HG02642 (cell line): ENCODE data around the gene STK38L.
"Not testable (repeated sequence)": the region's sequence is repeated elsewhere in the genome, so short reads cannot be mapped to it uniquely, and the experiment has no call there.

Experiments
- ATAC-seq: cut with Tn5 transposase; IDR thresholded peaks from one replicate; pipeline ENCODE4 v1.9.1; 2021; ENCODE audit warnings: mild to moderate bottlenecking; ENCODE audit not compliant: unreplicated experiment, poor library complexity

The STK38L gene

DNA sequence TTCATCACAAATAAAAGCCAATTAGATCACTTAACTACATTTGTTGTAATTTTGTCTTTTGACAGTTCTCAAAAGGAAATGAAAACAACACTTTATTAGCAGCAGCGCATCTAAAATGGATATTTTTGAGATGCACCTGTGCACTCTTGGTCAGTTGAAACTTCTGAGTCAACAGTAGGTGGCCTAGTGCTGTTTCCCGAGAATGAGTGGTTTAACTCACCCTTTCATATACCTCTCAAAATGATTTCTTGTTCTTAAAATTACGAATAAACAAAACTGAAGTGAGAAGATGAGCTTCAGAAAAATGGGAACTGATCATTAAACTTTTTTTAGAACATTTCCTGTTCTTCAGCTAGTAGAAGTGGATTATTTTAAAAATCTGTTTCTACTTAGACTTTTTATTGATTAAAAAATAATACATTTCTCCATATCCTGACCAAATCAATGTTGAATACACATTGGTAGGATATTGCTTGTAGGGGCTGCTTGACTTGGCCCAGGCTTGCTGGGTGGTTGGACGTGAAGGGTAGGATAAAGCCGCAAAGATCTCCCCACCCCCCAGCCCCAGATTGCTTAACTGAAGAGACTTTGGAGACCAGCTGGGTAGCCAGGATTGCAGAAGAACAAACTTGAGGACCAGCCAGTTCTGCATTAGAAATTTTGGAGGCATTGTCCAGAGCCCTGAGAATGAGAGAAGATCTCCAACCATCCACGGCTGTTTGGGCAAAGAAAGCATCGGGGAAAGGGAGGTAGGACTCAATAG is 22.3 kb upstream of the STK38L start:
- peak; percentile 79 for ATAC-seq

DNA sequence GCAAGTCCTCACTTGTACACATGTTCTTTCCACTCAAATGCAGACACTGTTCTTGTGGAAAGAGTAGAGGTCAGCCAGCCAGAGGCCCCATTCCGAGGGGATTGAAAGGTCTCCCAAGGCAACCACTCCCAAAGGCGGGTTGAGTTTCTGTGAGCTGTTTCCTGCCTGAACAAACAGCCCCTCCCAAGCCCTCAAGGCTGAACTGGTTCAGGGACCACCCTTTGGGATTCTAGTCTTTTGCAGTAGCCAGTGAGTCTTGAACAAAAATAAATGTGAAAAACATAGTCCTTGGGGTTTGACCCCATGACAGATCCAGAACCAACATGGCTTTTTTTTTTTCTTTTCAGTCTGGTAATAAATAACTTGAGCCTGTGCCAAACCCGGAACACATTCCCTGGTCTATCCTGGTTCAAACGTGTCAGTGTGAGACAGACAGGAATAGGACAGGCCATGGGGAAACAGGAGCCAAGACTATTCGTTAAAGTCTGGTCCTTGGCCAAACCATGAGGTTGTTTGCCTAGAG is 17.6 kb upstream of the STK38L start:
- ATAC-seq, result no peak

DNA sequence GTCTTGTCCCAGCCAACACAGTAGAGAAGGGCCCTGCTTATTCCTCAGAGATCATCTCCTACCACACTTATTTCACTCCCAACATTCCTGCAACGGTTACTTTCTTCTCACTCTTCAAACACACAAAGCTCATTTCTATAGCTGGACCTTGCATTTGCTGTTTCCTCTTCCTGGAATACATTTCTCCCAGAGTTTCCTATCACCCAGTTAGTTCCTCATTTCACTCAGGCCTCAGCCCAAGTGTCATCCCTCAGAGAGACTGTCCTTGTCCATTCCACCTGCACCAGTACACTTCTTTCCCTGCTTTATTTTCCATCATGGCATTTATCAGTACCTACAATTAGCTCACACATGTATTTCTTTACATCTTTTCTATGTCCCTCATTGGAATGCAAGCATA is 14.7 kb upstream of the STK38L start:
- ATAC-seq, result no peak

DNA sequence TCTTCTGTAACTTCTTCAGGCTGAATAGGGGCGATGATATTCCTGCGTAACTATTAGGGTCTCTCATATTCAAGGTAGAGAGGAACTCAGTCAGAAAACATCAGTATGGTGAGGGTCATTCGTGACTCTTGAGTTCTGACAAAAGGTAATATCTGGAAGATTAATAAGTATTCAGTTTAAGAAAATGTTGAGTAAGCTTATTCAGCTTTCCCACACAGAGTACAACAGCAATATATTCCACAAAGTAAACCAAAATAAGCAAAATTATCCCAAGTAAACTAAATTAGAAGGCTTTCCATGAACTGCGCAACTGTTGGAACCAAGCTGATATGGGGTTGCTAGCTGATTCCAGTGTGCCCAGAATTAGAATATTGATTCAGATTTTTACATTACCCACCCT is 12.7 kb upstream of the STK38L start:
- not testable (repeated sequence) for ATAC-seq

DNA sequence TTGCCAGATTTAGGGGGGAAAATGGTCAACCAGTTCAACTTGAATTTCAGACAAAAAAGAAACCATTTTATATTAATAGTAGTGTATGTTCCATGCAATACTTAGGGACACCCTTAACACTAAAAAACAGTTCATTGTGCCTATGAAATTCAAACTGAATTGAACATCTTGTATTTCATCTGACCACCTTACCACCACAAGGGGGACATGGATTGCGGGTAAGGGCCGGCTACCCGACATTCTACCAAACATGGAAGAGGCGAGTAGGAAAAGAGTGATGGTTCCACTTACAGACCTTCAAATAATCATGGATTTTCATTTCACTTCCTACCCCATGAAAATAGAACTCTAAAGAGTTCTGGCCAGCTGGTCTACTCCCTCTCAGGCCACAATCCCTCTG is 10.3 kb upstream of the STK38L start:
- ATAC-seq, result no peak

DNA sequence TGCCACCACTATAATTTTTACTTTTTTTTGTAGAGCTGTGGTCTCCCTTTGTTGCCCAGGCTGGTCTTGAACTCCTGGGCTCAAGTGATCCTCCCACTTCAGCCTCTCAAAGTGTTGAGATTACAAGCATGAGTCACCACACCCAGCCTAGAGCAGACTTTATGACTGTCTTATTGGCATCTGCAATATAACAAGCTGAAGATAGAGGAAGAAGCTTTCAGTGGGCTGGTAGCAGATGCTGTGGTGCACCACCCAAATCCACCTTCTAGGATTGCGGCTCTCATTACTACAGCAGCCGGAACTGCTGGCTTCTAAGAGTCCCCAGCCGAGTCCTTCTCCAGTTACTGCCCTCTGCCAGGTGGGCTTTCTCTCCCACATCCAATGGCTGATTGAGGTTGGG is 7.6 kb upstream of the STK38L start:
- no peak for ATAC-seq

DNA sequence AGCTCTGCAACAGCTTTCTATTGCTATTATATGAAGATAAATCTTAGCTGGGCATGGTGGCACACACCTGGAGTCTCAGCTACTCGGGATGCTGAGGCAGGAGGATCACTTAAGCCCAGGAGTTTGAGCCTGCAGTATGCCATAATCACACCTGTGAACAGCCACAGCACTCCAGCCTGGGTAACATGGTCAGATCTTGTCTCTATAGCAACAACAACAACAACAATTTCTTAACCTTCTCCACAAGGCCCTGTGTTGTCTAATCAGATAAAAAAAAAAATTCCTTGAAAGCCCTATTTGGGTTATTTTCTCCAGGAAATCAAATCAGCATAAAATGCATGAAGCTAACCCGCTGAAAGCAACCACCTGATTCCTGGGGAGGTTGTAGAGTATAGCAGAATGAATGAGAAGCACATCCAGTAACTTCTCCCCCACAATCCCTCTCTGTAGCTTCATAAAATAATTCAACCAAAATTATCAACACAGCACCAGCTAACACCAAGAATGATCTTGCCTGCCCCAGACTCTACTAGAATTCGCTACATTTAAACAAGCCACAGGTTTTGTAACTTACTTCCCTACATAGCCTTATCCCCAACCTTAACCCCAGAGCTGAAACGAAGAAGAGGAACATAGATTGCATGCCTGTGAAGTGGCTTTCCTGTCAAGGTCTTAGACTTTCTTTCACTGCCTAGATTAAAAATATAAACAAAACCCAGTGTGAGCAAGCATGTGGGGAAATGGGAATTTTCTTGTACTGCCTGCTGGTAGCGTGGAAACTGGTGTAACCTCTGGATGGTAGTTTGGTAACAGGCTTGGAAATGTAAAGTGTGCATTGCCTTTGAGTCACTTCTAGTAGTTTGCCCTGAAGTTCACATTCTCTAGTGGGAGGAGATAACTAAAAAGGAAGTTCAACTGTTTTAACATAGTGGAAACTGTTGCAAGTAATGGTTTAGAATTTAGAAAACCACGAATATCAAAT is 6.0 kb upstream of the STK38L start:
- peak; percentile 65 for ATAC-seq

DNA sequence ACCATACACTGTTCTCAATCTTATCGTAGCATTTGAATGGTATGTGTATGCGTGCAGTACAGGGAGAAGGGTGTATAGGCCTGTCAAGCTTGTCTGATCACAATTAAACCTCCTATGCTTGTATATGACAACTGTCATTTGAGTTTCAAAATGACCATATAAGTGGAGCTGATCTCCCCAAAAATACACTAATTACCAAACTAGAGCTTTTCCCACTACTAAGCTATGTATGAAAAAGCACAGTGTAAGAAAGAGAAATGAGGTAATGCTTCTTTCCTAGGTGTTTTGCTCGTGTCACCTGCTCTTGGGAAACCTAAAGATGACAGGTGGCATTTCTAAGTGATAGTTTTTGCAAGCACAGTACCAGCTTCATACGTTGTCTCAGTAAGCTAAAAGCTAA is 1.1 kb upstream of the STK38L start:
- no peak for ATAC-seq

DNA sequence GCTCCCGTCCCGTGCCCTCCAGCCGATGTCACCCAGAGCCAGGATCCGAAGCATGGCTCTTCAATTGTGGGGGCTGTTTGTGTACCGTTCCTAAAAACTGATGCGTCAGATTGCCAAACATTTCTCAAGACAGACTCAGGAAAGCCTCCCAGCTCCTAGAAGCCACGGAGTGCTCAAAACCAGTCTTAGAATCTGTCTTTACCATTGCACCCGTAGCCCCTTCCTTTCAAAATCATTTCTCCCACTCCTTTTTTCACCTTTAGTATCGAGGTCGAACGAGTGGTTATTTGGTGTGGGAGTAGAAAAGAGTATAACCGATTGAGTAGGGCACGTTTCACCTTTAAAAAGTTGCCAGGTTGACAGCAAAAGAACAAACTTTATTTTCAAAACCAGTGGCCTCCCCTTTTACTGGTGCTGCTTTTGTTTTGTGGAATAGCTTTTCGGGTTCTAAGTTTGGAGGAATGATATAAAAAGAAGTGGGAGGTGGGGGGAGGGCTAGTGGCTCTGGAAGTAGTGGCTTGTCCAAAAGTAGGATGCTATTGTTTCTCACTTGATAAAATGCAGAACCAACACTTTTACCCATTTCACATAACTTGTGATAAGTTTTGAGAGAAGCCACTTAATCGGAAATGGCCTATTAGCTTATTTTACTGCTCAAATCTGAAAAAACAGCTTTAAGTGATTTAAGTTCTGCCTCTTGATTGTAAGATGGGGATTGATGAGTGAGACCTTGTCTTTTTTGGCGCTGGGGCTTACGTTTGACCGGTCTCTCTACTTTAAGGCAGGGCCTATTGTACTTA is 803 bp downstream of the STK38L start:
- no peak for ATAC-seq

DNA sequence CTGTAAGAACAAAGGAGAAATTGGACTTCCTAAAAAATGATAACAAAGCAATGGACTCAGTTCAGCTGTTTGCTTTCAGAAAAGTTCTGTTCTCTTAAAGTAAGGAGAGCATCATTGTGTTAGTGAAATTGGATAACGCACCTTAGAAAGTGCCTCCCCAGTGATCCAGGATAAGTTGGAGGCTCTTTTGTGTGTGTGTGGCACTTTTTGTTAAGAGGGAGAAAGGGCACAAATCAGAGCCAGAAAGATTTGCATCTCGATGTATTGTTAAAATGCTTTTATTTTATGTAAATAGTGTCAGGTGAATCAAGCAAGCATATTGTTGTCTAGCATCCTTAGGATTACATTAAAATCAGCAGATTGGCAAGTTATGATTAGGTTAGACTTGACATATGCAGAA is 2.1 kb downstream of the STK38L start:
- no peak for ATAC-seq

DNA sequence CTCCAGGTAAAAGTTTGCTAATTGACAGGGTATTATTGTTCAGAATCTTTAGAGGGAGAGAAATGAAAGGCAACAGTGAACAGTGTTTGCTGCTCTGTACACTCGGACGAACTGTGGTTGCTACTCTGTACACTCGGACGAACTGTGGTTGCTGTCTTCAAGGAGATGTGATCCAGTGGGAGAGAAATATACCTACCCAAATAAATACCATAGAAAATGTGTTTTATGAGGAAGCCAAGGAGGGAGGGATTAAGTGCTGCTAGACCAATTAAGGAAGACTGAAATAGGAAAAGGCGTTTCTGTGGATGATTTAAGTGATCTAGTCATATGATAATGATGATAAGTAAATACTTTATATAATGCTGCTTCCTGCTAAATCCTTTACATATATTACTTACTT is 2.7 kb downstream of the STK38L start:
- ATAC-seq, result no peak

DNA sequence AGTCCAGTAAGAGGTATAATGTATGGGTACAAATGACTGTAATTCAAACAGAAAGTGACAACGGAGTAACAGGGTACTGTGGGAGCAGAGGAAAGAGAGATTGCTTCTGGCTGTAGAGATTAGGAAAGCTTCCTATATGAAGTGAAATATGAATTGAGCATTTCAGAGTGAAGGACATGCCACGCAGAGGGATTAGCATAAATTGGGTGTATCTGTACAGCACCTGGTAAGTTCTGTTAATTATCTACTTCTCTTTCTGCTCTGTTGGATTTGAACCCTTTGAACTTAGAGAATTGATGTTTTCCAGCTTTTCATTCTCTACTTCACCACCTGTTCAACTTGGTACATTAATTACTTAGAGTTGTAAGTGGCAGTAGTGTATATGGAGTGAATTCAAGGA is 8.8 kb downstream of the STK38L start:
- no peak for ATAC-seq

DNA sequence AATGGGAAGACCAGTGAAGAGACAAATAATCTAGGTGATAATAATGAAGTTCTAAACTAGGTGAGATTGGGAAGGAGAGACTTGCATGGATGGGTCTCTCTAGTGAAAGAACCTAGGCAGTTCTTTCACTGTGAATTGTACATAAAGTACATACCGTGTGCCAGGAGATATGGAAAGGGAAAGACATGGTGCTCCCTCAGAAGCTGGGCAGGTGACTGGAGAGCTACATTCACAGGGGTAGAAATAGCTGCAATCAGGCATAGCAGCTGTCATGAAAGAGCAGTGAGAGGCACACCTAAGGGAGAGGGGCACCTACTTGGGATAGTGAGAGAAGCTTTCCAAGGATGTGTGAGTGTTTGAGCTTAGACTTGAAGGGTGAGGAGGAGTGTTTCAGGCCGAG is 9.3 kb downstream of the STK38L start:
- ATAC-seq, result no peak

DNA sequence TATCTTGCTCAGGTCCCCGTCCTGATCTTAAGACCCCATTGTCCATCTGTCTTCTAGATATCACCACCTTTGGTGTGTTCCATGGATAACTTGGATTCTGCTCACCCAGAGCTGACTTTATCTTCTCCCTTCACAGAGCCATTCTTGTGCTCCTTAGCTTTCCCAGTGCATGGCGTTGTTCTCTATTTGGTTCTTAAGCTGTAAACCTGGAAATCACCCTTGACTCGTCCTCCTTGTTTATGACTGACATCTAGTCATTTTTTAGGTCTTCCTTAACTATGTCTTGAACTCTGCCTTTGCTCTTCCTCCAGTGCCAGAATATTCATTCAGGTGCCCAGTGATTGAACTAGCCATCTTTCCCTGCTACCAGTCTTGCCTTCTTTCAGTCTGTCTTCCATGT is 11.7 kb downstream of the STK38L start:
- ATAC-seq, result no peak

DNA sequence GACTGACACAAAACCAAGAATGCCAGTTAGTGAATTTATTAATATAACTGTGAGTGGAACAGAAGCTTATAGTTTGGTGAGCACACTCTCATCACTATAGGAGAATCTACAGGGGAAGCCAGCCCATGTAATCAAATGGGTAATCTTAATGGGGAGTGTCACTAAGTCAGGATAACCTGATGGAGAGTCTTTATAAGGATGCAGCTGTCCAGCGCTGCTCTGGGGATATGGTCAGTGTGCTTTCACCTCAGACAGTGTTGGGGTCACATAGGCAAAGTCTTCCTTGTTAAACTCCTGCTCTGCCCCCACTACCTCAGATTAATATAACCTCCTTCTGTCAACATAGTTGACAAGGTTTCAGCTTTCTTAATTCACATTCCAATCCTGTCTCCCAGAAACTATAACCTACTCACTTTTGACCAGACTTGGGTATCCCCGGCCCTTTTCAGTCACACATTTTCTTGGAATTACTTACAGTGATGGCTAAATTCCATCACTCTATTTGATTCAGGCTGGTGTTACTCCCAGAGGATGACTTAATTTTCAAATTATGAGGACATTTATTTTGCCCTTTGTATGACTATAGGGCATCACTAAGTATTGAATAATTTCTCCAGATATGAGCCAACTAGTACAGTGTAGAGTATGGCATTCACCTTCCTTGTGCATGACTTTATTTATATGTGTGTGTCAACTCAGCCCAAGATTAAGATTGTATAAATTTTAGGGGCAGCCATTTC is 13.2 kb downstream of the STK38L start:
- no peak for ATAC-seq

DNA sequence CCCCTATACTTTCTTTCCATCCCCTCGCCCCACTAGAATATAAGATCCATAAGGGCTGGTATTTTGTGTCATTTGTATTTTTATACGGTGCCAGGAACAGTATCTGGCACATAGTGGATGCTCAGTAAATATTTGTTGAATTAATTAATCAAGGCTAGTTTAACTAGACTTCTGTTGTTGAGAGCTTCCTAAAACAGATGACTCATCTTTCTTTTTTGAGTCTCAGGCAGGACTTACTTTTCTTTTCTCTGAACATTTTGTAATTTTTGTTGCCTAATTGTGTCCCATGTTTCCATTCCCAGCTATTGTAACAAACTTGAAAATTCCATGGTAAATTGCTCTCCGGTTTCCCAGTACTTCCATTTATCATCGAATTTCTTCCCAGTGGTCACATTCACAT is 16.7 kb downstream of the STK38L start:
- no peak for ATAC-seq

DNA sequence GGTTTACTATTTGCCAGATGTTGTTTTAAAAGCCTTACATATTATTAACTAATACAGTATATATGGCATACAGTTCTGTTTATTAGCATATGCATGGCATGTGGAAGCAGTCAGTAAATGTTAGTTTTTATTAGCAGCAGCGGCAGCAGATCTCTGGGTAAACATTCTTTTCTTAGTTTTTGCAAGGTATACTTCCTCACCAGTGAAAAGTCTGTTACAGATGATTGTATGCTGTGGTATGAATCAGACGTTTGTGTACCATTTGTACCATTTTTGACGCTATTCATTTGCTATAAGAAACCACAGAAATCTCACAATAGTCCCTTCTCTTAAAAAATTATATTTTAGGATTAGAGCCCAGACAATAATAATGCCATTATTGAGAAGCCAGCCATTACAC is 17.8 kb downstream of the STK38L start:
- no peak for ATAC-seq

DNA sequence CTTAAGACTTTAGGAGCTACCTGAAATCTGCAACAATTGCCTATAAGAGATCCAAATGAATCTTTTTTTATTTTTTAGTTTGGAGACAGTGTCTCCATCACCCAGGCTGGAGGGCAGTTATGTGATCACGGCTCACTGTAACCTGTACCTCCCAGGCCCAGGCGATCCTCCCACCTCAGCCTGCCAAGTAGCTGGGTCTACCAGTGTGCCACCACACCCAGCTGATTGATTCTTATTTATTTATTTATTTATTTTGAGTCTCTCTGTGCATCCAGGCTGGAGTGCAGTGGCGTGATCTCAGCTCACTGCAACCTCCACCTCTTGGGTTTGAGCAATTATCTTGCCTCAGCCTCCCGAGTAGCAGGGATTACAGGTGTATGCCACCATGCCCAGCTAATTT is 26.1 kb downstream of the STK38L start:
- ATAC-seq, result no peak

DNA sequence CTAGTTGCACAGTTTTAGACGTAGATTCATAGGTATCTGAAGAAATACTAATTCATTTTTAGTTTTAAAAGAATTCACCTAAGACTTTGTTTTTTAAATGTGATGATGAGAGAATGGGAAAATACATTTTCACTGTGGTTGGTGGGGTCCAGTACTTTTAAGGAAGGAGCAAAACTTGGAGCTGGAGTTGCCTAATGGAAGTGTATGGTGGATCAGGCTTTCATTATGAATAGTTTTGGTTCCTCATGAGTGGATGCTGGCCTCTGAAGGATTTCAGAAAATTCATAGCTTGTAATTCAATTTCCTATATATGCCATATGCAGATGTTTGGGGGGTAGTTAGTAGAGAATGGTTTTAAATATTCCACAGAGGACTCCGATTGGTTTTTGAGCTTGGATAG is 27.1 kb downstream of the STK38L start:
- ATAC-seq, result no peak
